ENCODE data around the gene PACS2.
"Not testable (repeated sequence)": the region's sequence is repeated elsewhere in the genome, so short reads cannot be mapped to it uniquely, and the experiment has no call there.

Gene PACS2

DNA sequence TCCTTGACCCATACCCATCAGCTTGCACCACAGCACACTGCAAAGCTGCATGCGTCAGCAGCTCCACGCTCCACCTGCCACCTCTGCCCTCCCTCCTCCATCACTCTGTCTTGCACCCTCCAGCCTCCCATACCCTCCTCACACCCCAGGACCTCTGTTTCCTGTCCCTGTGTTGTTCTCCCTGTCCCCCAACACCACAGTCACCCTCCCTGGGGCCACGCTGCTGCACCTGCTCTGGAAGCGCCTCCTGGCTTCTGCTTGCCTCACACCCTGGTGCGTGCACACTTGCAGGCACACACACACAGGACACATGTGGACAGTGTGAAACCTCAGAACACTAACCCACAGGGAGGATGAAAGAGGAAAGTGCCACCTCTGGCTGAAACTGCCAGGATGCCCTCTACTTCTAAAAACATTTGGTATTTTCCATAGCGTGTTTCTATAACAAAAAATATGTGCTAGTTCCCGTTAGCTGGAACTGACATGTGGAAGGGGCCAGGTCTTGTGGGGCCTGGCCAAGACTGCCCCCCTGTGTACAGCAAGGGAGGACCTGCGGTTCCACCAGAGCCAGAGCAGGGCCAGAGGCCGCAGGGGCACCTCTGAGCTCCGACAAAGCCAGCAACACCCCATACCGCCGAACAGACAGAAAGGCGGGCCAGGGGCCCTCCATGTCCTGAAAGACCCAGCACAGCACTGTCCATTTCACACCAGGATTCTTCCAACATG is 23.8 kb upstream of the PACS2 start:
- DNase-seq (ENCODE audit: low read depth), result no peak
- H3K4me3 ChIP-seq (ENCODE audit: low read length), result no peak overlapping the region
- TF ChIP-seq CTCF (IDR thresholded peaks at IDR 0.05; ENCODE audit: insufficient read depth, low read depth, low read length, missing control alignments), result no peak

- H3K4me3 ChIP-seq (ENCODE audit: low read length), result no peak overlapping the region
- TF ChIP-seq CTCF (IDR thresholded peaks at IDR 0.05; ENCODE audit: insufficient read depth, low read depth, low read length, missing control alignments), result no peak
- no peak for DNase-seq (ENCODE audit: low read depth)
Observed at GRCh38 chr14:105292826-105293711, 21.5 kb upstream of the PACS2 start.

DNA sequence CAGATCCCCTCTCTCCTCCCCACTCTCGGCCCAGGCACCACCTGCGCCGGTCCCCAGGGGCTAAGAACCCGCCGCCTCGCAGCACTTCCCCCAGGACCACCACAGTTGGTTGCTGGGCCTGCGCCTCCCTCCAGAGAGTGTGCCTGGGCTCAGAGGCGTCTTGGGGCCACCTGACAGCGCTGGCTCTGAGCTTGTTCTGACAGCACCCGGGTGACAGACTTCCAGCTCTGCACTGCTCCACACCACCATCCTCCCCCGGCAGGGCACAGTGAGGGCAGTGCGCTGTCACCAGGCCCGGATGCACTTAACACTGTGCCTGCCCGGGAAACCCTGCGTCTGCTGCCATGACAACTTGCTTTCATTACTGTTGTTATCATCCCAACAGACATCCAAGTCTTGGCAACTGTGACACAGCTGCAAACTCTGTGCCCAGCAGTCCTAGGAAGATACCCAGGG is 20.4 kb upstream of the PACS2 start:
- H3K4me3 ChIP-seq (ENCODE audit: low read length), result no peak overlapping the region
- DNase-seq (ENCODE audit: low read depth), result no peak
- no peak for TF ChIP-seq CTCF (IDR thresholded peaks at IDR 0.05; ENCODE audit: insufficient read depth, low read depth, low read length, missing control alignments)

DNA sequence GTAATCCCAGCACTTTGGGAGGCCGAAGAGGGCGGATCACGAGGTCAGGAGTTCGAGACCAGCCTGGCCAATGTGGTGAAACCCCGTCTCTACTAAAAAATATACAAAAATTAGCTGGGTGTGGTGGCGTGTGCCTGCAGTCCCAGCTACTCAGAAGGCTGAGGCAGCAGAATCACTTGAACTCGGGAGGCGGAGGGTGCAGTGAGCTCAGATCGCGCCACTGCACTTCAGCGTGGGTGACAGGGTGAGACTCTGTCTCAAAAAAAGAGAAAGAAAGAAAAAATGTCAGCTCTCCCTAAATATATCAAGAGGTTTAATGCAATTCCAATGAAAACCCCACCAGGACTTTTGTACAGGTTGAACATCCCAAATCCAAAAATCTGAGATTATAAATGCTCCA is 17.2 kb upstream of the PACS2 start:
- H3K4me3 ChIP-seq (ENCODE audit: low read length); DNase-seq (ENCODE audit: low read depth): not testable (repeated sequence)

GRCh38 chr14:105299654-105300541 is 14.7 kb upstream of the PACS2 start:
- H3K4me3 ChIP-seq (ENCODE audit: low read length), result peak overlapping the region; percentile 83
- no peak for TF ChIP-seq CTCF (IDR thresholded peaks at IDR 0.05; ENCODE audit: insufficient read depth, low read depth, low read length, missing control alignments)
- no peak for DNase-seq (ENCODE audit: low read depth)

GRCh38 chr14:105300542-105301102 is 13.9 kb upstream of the PACS2 start, which contains the start of gene BRF1:
BRF1 (minus strand) TSS chr14:105301001; CDS start chr14:105300629, 372 bp downstream.
- TF ChIP-seq CTCF (IDR thresholded peaks at IDR 0.05; ENCODE audit: insufficient read depth, low read depth, low read length, missing control alignments), result no peak
- H3K4me3 ChIP-seq (ENCODE audit: low read length), result peak within 1 kb of the TSS; percentile 83
- peak; percentile 94 for DNase-seq (ENCODE audit: low read depth)

Data from epithelial cell of esophagus (primary cell).